Body of pancreas (tissue), 4 donors: Measurements from ENCODE around the gene SORCS2. TPM values are rescaled to one million over a fixed set of nuclear protein-coding genes. Genes with fewer than 3 reads are reported as not detected.

Experiments used
- ATAC-seq: fragments of 150-250 bp; one replicate; pipeline ENCODE4 v1.9.1; 2016
- DNase-seq, 4 donors: peaks; one replicate each; pipeline ENCODE4 v3.0.0-alpha.2; 2019
- H3K27ac ChIP-seq, 4 donors: fragments of 200-600 bp; sonication (generic); 1 replicate in 3 of 4; 2 replicates in 1 of 4; pipeline versions ENCODE4 v1.5.1 to v1.6.1; 2016 to 2019; ENCODE audit warnings: mild to moderate bottlenecking in 1 of 4, mixed read lengths in 1 of 4, moderate library complexity in 1 of 4
- H3K27me3 ChIP-seq, 2 donors: fragments of 200-600 bp; sonication (generic); one replicate each; pipeline ENCODE4 v1.6.0; 2016; ENCODE audit warnings: mild to moderate bottlenecking in 1 of 2
- H3K36me3 ChIP-seq, 2 donors: fragments of 200-600 bp; sonication (generic); replicated peaks in 1 of 2; 2 replicates each; pipeline ENCODE4 v1.5.1; 2016; ENCODE audit warnings: low read depth in 2 of 2; ENCODE audit not compliant: insufficient read depth in 1 of 2
- H3K4me1 ChIP-seq: fragments of 200-600 bp; sonication (generic); one replicate; pipeline ENCODE4 v1.6.0; 2016
- H3K4me3 ChIP-seq, 2 donors: fragments of 200-600 bp; sonication (generic); 1 replicate in 1 of 2; 2 replicates in 1 of 2; pipeline ENCODE4 v1.5.1; 2016 to 2019
- H3K9me3 ChIP-seq, 3 donors: fragments of 200-600 bp; sonication (generic); 1 replicate in 2 of 3; 2 replicates in 1 of 3; pipeline ENCODE4 v1.5.1; 2016
- CTCF ChIP-seq, 7 experiments: fragments of 450-650 bp in 4 of 7; fragments of 200-600 bp in 3 of 7; sonication (generic) in 3 of 7; IDR thresholded peaks; one replicate each; pipeline ENCODE4 v1.5.1; 2016 to 2019; ENCODE audit warnings: antibody characterized with exemption in 7 of 7
- POLR2A ChIP-seq, 3 donors: fragments of 450-650 bp; IDR thresholded peaks; one replicate each; pipeline ENCODE4 v1.6.1; 2016; ENCODE audit warnings: antibody characterized with exemption in 3 of 3, mild to moderate bottlenecking in 2 of 3
- WGBS, 2 donors: methylation state at CpG; one replicate each; pipeline ENCODE4 v1.1.5; 2017; 5-methylcytosine and 5-hydroxymethylcytosine counted together
- intact Hi-C: fragments of 100-400 bp; cut with DNase I; formaldehyde crosslinking; loops from one replicate; pipeline ENCODE4 v1.15.1; 2023
- total RNA-seq, 2 donors: library from RNA; depleted of rRNA; stranded (reverse); fragments of >200 nt; gene quantifications; one replicate each; pipeline ENCODE4 v1.1.0, GENCODE V29; 2016

SORCS2 gene
- total RNA-seq, 2 donors from 2014 or later = 0.26 to 0.33 TPM

GRCh38 chr4:7430965-7431695, 238.8 kb downstream of the SORCS2 start:
- ATAC-seq (no peak), DNase-seq (no peak)
- Histone ChIP-seq H3K9me3 (no peaks in the 10 kb centered on the region), H3K4me1 (no peaks in the 10 kb centered on the region), H3K27ac (no peak overlapping the region), H3K27me3 (no peaks in the 10 kb centered on the region), H3K4me3 (no peak overlapping the region), H3K36me3 (no peaks in the 10 kb centered on the region)
- TF ChIP-seq POLR2A (IDR thresholded peaks at IDR 0.05) (no peak), CTCF (IDR thresholded peaks at IDR 0.05) (no peak)
- WGBS, 2 donors = 61 to 74% methylated on average over 10 to 17 of the region's 17 CpGs
- intact Hi-C loops = no loop called here

- Histone ChIP-seq H3K4me1 (no peaks in the 10 kb centered on the region), H3K36me3 (no peaks in the 10 kb centered on the region), H3K4me3 (no peak overlapping the region), H3K27me3 (no peaks in the 10 kb centered on the region), H3K9me3 (no peaks in the 10 kb centered on the region), H3K27ac (no peak overlapping the region)
- no peak for DNase-seq
- no peak for ATAC-seq
- no peak for TF ChIP-seq CTCF (IDR thresholded peaks at IDR 0.05)
- no peak for TF ChIP-seq POLR2A (IDR thresholded peaks at IDR 0.05)
- 75 to 82% methylated on average over 17 to 25 of the region's 27 CpGs for WGBS, 2 donors
- intact Hi-C loops = no loop called here
Observed at GRCh38 chr4:7431696-7432530, 239.6 kb downstream of the SORCS2 start.

- Histone ChIP-seq H3K4me1 (no peaks in the 10 kb centered on the region), H3K27ac (no peak overlapping the region), H3K27me3 (no peaks in the 10 kb centered on the region), H3K4me3 (no peak overlapping the region), H3K9me3 (no peaks in the 10 kb centered on the region), H3K36me3 (no peaks in the 10 kb centered on the region)
- DNase-seq (no peak), ATAC-seq (no peak)
- WGBS, 2 donors = 66 to 84% methylated on average over 8 to 23 of the region's 23 CpGs
- intact Hi-C loops = no loop called here
- TF ChIP-seq CTCF (IDR thresholded peaks at IDR 0.05) (no peak), POLR2A (IDR thresholded peaks at IDR 0.05) (no peak)
Observed at GRCh38 chr4:7432531-7433375, 240.4 kb downstream of the SORCS2 start.

DNA sequence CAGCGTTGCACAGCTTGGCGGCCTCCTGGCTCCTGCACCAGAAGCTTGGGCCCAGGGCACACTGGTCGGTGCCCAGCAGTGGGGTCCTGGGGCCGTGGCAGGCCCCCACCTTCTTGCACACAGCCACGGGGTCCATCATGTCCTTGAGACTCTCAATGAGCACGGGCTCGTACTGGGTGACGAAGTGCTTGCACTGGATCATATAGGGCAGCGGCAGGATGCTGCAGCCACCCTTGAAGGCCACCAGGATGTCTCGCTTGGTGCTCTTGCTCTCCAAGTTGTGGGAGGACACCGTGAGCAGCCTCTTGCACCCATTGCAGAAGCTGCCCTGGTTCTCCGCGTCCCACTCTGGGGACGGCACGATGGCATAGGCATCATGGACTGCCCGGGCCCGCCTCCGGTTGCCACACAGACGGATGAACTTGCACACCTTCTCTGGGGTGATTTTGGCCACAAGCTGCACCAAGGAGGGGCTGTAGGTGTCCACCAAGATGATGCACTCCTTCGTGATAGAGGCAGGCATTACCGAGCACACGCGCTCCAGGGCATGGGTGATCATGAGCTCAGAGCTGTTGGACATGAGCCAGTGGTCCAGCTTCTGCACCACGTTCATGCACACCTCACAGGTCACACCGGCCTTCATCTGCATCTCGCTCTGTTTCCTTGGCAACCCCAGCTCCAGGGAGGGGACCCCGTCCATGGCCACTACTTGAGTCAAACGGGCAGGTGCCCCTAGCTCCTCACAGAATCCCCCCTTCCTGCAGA, 241.2 kb downstream of the SORCS2 start:
- intact Hi-C loops = no loop called here
- TF ChIP-seq POLR2A (IDR thresholded peaks at IDR 0.05) (no peak), CTCF (IDR thresholded peaks at IDR 0.05) (no peak)
- no peaks in the 10 kb centered on the region for H3K36me3 ChIP-seq
- ATAC-seq (no peak), DNase-seq (no peak)
- no peaks in the 10 kb centered on the region for H3K27me3 ChIP-seq
- H3K27ac ChIP-seq = no peak overlapping the region
- H3K4me3 ChIP-seq = no peak overlapping the region
- no peaks in the 10 kb centered on the region for H3K9me3 ChIP-seq
- no peaks in the 10 kb centered on the region for H3K4me1 ChIP-seq
- whole genome bisulfite sequencing, 2 donors = 66 to 68% methylated on average over 4 to 24 of the region's 28 CpGs
